GM18520 (cell line): ENCODE data around the gene STAG3.
"Not testable (repeated sequence)": the region's sequence is repeated elsewhere in the genome, so short reads cannot be mapped to it uniquely, and the experiment has no call there.

Source experiments
- ATAC-seq: cut with Tn5 transposase; IDR thresholded peaks from one replicate; pipeline ENCODE4 v1.9.1; 2021; ENCODE audit not compliant: unreplicated experiment

The STAG3 gene, protein sequence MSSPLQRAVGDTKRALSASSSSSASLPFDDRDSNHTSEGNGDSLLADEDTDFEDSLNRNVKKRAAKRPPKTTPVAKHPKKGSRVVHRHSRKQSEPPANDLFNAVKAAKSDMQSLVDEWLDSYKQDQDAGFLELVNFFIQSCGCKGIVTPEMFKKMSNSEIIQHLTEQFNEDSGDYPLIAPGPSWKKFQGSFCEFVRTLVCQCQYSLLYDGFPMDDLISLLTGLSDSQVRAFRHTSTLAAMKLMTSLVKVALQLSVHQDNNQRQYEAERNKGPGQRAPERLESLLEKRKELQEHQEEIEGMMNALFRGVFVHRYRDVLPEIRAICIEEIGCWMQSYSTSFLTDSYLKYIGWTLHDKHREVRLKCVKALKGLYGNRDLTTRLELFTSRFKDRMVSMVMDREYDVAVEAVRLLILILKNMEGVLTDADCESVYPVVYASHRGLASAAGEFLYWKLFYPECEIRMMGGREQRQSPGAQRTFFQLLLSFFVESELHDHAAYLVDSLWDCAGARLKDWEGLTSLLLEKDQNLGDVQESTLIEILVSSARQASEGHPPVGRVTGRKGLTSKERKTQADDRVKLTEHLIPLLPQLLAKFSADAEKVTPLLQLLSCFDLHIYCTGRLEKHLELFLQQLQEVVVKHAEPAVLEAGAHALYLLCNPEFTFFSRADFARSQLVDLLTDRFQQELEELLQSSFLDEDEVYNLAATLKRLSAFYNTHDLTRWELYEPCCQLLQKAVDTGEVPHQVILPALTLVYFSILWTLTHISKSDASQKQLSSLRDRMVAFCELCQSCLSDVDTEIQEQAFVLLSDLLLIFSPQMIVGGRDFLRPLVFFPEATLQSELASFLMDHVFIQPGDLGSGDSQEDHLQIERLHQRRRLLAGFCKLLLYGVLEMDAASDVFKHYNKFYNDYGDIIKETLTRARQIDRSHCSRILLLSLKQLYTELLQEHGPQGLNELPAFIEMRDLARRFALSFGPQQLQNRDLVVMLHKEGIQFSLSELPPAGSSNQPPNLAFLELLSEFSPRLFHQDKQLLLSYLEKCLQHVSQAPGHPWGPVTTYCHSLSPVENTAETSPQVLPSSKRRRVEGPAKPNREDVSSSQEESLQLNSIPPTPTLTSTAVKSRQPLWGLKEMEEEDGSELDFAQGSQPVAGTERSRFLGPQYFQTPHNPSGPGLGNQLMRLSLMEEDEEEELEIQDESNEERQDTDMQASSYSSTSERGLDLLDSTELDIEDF

DNA sequence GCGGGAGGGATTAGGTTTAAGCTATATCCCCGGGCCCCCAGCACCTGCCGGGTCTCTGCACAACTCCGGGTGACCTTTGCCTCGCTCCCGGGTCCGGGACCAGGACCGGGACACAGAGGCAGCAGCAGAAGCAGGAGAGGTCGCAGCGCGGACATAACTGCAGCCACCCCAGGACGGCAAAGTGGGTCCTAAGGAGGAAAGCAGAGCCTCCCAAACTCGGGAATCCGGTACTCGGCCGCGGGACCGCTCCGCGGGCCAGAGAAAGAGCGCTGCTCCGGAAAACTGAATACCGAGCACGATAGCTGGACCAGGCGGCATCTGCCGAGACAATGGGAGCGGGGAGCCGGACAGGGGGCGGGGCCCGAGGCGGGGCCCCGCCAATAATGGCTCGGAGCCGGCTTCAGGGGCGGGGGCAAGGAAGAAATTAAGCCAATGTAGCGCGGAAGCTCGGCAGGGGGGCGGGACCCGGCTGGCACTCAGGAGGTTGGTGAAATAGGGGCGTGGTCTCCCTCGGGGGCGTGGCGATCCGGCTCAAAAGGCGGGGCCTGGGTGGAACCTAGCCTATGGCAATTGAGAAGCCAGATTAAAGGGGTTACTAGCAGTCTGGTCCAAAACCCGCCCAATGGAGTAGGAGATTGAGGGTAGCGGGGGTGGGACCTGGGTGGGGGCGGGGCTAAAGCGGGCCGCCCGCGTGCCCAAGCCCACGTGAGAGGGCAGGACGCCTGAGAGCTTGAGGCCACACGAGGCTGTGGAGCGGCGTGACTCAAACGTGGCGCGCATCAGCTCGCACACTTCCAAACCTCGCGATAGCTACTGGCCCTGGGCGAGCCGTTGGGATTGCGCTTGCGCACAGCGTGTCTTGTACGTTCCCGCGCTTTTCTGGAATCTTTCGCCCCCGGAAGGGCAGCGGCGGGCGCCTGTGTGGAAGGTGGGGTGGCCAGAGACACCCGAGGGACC lies at the start of gene STAG3, which contains the start of gene GPC2:
STAG3 (plus strand) TSS at position 874 of the 957 bp plus-strand sequence. CDS start 2,639 bp downstream, outside the sequence.
GPC2 (minus strand) TSS at position 337 of the 957 bp plus-strand sequence; CDS start at position 155, 182 bp downstream.
- peak; percentile 79 for ATAC-seq

DNA sequence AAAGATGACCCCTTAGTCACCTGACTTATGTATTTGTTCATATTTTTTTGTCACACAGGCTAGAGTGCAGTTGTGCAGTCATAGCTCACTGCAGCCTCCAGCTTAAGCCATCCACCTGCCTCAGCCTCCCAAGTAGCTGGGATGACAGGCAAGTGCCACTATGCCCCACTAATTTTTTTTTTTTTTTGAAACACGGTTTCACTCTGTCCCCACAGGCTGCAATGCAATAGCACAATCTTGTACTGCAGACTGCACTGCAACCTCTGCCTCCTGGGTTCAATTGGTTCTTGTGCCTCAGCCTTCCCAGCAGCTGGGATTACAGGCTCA lies 49.1 kb upstream of the STAG3 start:
- ATAC-seq, result no peak

- not testable (repeated sequence) for ATAC-seq
These were observed 47.5 kb upstream of the STAG3 start for GRCh38 chr7:100130220-100130607.

GRCh38 chr7:100130608-100131453 lies 46.9 kb upstream of the STAG3 start:
- ATAC-seq, result no peak

GRCh38 chr7:100132126-100132525 lies 45.6 kb upstream of the STAG3 start:
- ATAC-seq, result no peak

DNA sequence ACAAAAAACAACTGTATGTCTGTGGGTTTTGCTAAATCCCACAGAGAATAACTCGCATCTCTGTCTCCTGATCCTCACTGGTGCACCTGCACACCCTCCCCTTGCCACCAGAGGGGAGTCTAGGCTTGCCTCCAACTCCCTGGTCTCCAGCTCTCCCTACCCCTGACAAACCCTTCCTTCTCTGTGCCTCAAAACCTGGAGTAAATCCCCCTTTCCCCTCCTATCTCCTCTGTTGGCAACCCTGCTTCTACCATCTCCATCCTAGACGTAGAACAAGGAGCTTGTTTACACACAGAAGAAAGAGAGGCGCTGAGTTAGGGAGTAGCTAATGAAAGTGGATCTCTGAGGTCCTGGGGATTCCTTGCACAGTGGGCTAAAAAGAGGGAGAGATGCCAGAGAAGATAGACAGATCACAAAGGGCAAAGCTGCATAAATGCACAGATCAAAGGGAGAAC lies 45.0 kb upstream of the STAG3 start:
- ATAC-seq, result no peak

DNA sequence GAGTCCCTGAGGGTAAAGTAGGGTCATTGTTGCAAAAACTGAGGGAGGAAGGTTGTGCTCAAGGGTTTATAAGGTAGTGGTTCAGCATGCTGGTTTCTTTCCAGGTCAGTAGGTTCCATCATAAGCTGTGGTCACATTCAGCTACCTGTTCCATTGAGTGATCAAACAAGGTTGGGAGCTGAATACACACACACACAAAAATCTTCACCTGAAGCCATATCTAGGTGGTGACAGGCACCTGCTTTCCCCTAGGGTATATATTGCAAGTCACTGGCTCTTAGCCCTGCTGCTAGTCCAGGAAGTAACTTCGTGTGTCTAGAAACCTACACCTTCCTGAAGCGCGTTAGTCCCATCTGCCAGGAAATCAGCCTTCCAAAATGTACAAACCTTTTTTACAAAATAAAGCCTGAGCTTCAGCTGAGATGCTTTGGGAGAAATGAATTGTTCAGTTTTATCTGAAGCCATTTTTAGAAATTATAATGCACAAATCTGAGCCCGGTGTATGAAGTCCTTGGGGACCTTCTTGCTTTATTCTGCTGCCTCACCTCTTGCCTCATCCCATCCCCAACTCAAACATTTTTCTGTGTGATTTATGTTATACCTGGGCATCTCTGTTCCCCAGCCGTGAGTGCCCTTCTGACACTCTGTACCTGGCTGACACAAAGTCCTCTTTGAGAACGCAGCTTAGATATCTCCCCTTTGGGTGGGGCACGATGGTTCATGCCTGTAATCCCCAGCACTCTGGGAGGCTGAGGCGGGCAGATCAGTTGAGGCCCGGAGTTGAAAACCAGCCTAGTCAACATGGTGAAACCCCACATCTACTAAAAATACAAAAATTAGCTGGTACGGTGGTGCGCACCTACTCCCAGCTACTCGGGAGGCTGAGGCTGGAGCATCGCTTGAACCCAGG lies 39.6 kb upstream of the STAG3 start:
- no peak for ATAC-seq

- ATAC-seq, result no peak
These were observed 36.2 kb upstream of the STAG3 start for GRCh38 chr7:100141555-100141949.

DNA sequence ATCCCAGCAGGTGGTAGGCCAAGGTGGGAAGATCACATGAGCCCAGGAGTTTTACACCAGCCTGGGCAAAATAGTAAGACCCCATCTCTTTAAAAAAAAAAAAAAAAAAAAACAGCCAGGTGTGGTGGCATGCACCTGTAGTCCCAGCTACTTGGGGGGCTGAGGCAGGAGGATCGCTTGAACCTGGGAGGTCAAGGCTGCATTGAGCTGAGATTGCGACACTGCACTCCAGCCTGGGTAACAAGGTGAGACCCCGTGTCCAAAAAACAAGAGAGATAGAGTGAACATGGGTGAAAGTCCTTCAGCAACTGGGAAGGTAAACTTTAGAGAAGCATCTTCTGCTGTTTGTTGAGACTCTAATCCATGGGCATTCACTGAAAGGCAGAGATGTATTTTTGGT lies 35.3 kb upstream of the STAG3 start:
- no peak for ATAC-seq

- ATAC-seq, result not testable (repeated sequence)
These were observed 31.4 kb upstream of the STAG3 start for GRCh38 chr7:100146350-100146749.

DNA sequence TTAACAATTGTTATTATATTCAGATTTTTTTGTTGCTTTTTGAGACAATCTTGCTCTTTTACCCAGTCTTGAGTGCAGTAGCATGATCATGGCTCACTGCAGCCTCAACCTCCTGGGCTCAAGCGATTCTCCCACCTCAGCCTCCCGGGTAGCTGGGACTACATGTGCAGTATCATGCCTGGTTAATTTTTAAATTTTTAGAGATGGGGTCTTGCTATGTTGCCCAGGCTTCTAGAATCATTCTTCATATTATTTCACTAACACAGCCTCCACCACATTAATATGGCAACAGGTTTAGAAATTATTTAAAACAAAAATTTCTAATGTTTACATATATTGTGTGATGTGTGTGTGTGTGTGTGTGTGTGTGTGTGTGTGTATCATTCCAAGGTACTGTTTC lies 30.4 kb upstream of the STAG3 start:
- ATAC-seq, result no peak

DNA sequence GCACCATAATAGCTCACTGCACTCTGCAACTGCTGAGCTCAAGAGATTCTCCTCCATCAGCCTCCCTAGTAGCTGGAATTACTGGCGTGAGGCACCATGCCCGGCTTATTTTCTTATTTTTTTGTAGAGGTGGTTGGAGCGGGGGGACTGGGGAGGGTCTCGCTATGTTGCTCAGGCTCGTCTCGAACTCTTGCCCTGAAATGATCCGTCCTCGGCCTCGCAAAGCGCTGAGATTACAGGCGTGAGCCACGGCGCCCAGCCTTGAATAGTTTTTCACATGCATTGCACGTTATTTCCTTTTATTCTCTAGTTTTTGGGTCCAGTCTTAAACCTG lies 29.5 kb upstream of the STAG3 start:
- no peak for ATAC-seq

- ATAC-seq, result peak; percentile 99
These were observed 29.0 kb upstream of the STAG3 start, which contains the start of gene LAMTOR4 for GRCh38 chr7:100148559-100149328. LAMTOR4 (plus strand) TSS chr7:100148918; CDS start chr7:100148973, 55 bp downstream.

GRCh38 chr7:100152404-100152803 lies 25.3 kb upstream of the STAG3 start:
- no peak for ATAC-seq

DNA sequence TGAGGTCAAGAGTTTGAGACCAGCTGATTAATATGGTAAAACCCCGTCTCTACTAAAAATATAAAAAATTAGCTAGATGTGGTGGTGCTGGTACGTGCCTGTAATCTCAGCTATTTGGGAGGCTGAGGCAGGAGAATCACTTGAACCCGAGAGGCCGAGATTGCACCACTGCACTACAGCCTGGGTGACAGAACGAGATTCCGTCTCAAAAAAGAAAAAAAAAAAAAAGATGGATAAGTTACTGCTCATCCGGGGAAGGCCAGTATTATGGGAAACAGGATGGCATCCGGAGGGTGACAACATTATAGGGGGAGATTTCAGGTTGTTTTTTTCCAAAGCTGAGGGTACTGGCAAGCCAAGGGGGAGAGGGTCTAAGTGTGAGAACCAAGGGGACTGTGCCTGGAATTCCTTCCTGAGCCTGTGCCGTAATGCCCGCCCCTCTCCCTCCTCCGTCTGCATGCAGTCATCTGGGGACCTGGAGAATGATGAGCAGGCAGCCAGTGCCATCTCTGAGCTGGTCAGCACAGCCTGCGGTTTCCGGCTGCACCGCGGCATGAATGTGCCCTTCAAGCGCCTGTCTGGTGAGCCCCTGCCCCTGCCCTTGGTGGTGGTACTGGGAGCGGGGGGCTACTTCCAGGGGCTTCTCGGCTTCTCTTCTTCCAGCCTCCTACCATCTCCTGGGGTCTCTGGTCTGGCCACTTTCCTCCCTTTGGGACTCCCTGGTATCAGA lies 24.6 kb upstream of the STAG3 start:
- ATAC-seq, result no peak

DNA sequence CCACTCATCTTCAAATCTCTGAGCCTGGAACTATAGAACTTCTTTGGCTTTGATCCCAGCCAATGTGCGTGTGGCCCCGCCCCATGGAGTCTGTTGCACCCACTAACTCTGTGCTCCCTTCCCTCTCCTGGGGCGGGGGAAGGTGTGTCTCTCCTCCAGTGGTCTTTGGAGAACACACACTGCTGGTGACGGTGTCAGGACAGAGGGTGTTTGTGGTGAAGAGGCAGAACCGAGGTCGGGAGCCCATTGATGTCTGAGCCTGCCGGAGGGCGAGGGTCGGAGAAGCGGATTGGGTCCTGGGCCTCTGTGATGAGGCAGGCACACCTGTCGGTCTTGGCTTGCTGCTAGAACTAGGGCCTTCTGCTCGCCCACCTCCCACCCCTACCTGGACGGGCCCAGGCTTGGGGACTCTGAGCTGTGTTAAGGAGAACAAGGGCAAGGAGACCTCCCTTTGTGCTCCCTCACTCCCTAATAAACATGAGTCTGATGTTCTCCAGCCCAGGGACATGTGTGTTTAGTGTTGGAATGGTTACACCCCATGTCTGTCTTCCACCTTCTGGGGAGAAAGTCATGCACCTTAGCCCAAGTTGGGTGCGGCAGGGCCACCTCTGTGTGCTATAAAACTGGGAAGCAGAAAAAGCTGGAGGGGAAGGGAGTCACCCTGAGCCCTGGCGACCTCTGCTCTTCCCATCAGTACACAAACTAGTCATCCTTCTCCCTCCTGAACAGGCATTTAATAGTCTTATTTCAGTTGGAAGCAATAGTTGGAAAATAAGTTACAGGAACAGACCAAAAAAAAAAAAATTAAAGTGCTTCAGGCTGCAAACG lies 23.8 kb upstream of the STAG3 start:
- no peak for ATAC-seq
